ENCODE measurements around the gene DTNB.
"Not testable (repeated sequence)": the region's sequence is repeated elsewhere in the genome, so short reads cannot be mapped to it uniquely, and the experiment has no call there.

- TF ChIP-seq CTCF (IDR thresholded peaks at IDR 0.05); POLR2A (IDR thresholded peaks at IDR 0.05); POLR2AphosphoS5 (IDR thresholded peaks at IDR 0.05; ENCODE audit: insufficient read depth in 1 of 2, low read depth in 1 of 2): not testable (repeated sequence)
Measured at GRCh38 chr2:25705575-25705974, 32.2 kb upstream of the DTNB start.

Measured in vagina (tissue), 2 donors.